Measurements from ENCODE around the gene UGT1A7. TPM values are rescaled to one million over a fixed set of nuclear protein-coding genes. Genes with fewer than 3 reads are reported as not detected.
"Not testable (repeated sequence)": the region's sequence is repeated elsewhere in the genome, so short reads cannot be mapped to it uniquely, and the experiment has no call there.

UGT1A7 gene
- total RNA-seq, 1 experiment from 2014 or later = not detected

- peak; percentile 90 for DNase-seq (ENCODE audit: extremely low read depth, low read depth)
These were observed 29.8 kb downstream of the UGT1A7 start for GRCh38 chr2:233711312-233712008.

- DNase-seq (ENCODE audit: extremely low read depth, low read depth) = no peak
These were observed 31.0 kb downstream of the UGT1A7 start, which contains the start of gene UGT1A5 for GRCh38 chr2:233712611-233713261. Gene UGT1A5 (plus strand): TSS chr2:233712907. CDS start chr2:233712992, 85 bp downstream.

- no peak for DNase-seq (ENCODE audit: extremely low read depth, low read depth)
These were observed 31.5 kb downstream of the UGT1A7 start for GRCh38 chr2:233713262-233713615.

GRCh38 chr2:233714121-233714520 lies 32.4 kb downstream of the UGT1A7 start:
- no peak for DNase-seq (ENCODE audit: extremely low read depth, low read depth)

- no peak for DNase-seq (ENCODE audit: extremely low read depth, low read depth)
These were observed 36.9 kb downstream of the UGT1A7 start, which contains the start of gene UGT1A4 for GRCh38 chr2:233718552-233718951. Gene UGT1A4 (plus strand): TSS chr2:233718736. CDS start chr2:233718821, 85 bp downstream.

- no peak for DNase-seq (ENCODE audit: extremely low read depth, low read depth)
These were observed 47.1 kb downstream of the UGT1A7 start, which contains the start of gene UGT1A3 for GRCh38 chr2:233728723-233729301. Gene UGT1A3 (plus strand): TSS chr2:233729042. CDS start chr2:233729127, 85 bp downstream.

- not testable (repeated sequence) for DNase-seq (ENCODE audit: extremely low read depth, low read depth)
These were observed 55.4 kb downstream of the UGT1A7 start for GRCh38 chr2:233736868-233737653.

- no peak for DNase-seq (ENCODE audit: extremely low read depth, low read depth)
These were observed 59.2 kb downstream of the UGT1A7 start for GRCh38 chr2:233740870-233741269.

GRCh38 chr2:233743464-233744259 lies 62.0 kb downstream of the UGT1A7 start:
- DNase-seq (ENCODE audit: extremely low read depth, low read depth) = no peak

- DNase-seq (ENCODE audit: extremely low read depth, low read depth) = no peak
These were observed 63.5 kb downstream of the UGT1A7 start for GRCh38 chr2:233745073-233745755.

GRCh38 chr2:233745838-233746237 lies 64.1 kb downstream of the UGT1A7 start:
- not testable (repeated sequence) for DNase-seq (ENCODE audit: extremely low read depth, low read depth)

GRCh38 chr2:233746475-233747282 lies 65.0 kb downstream of the UGT1A7 start:
- no peak for DNase-seq (ENCODE audit: extremely low read depth, low read depth)

GRCh38 chr2:233747283-233747544 lies 65.5 kb downstream of the UGT1A7 start:
- no peak for DNase-seq (ENCODE audit: extremely low read depth, low read depth)

GRCh38 chr2:233750689-233751088 lies 69.0 kb downstream of the UGT1A7 start:
- DNase-seq (ENCODE audit: extremely low read depth, low read depth) = not testable (repeated sequence)

GRCh38 chr2:233751212-233752009 lies 69.7 kb downstream of the UGT1A7 start:
- DNase-seq (ENCODE audit: extremely low read depth, low read depth) = not testable (repeated sequence)

GRCh38 chr2:233754872-233755611 lies 73.3 kb downstream of the UGT1A7 start:
- DNase-seq (ENCODE audit: extremely low read depth, low read depth) = no peak

- no peak for DNase-seq (ENCODE audit: extremely low read depth, low read depth)
These were observed 74.9 kb downstream of the UGT1A7 start for GRCh38 chr2:233756429-233757081.
